ENCODE data around the gene DENND4B.

Gene DENND4B

GRCh38 chr1:153882296-153882912 lies 64.1 kb downstream of the DENND4B start:
- no peak for DNase-seq (ENCODE audit: low spot score)

GRCh38 chr1:153881751-153882150 lies 64.8 kb downstream of the DENND4B start:
- DNase-seq (ENCODE audit: low spot score), result peak; percentile 7

- DNase-seq (ENCODE audit: low spot score), result peak; percentile 96
These were observed 65.6 kb downstream of the DENND4B start for GRCh38 chr1:153880962-153881361.

- no peak for DNase-seq (ENCODE audit: low spot score)
These were observed 66.5 kb downstream of the DENND4B start for GRCh38 chr1:153880024-153880423.
